Panc1 (cell line): ENCODE measurements around the gene FGD2. TPM values are rescaled to one million over a fixed set of nuclear protein-coding genes. Genes with fewer than 3 reads are reported as not detected.
A peak's percentile ranks its signal among the peaks of the same experiment; 100 is the strongest.

ENCODE experiments used
- ATAC-seq: fragments of 200-7000 bp; cut with Tn5 transposase; 2 replicates; pipeline ENCODE4 v1.9.1; 2020; ENCODE audit warnings: mild to moderate bottlenecking, moderate library complexity
- BruUV-seq: library from RNA; stranded (reverse); fragments of 400-500 nt; replicated peaks from 2 replicates; lab custom pipeline; 2021; lab: Mats Ljungman, UMichigan
- CTCF ChIA-PET: fragments of 300-600 bp; sonication (Branson Sonifier 250); formaldehyde crosslinking; loops from one replicate; lab custom pipeline; 2022; ENCODE audit warnings: antibody characterized with exemption; lab: Charles Lee
- POLR2A ChIA-PET: fragments of 300-600 bp; sonication (Branson Sonifier 250); formaldehyde crosslinking; loops from one replicate; lab custom pipeline; 2022; ENCODE audit warnings: antibody characterized with exemption; lab: Charles Lee
- DNase-seq: peaks from one replicate; pipeline ENCODE4 v3.0.0-alpha.2; 2010; ENCODE audit warnings: low read depth, low spot score
- H3K27ac ChIP-seq: 2 replicates; pipeline ENCODE4 v1.5.1; 2011; ENCODE audit warnings: mild to moderate bottlenecking, low read length, inconsistent platforms
- H3K27me3 ChIP-seq: fragments of 200-500 bp; sonication (Bioruptor generic); 2 replicates; pipeline ENCODE4 v1.6.0; 2014; ENCODE audit warnings: low read length, inconsistent platforms; ENCODE audit not compliant: control insufficient read depth, insufficient read depth
- H3K36me3 ChIP-seq: fragments of 200-500 bp; sonication (Bioruptor generic); 2 replicates; pipeline ENCODE4 v1.5.1; 2014; ENCODE audit warnings: inconsistent platforms, mild to moderate bottlenecking, low read length, moderate library complexity; ENCODE audit not compliant: control insufficient read depth, insufficient read depth
- H3K4me1 ChIP-seq: 2 replicates; pipeline ENCODE4 v1.5.1; 2011; ENCODE audit warnings: inconsistent platforms, mild to moderate bottlenecking, low read length, moderate library complexity; ENCODE audit not compliant: control insufficient read depth, insufficient read depth
- H3K4me3 ChIP-seq, 2 experiments: 2 replicates each; pipeline ENCODE4 v1.5.1; 2011 to 2012; ENCODE audit warnings: low read depth in 2 of 2, low read length in 2 of 2, mild to moderate bottlenecking in 2 of 2, inconsistent platforms in 1 of 2, moderate library complexity in 1 of 2
- H3K9me3 ChIP-seq: fragments of 200-500 bp; sonication (Bioruptor generic); 2 replicates; pipeline ENCODE4 v1.5.1; 2014; ENCODE audit warnings: low read depth, mild to moderate bottlenecking, inconsistent platforms, low read length, moderate library complexity; ENCODE audit not compliant: control insufficient read depth, insufficient read depth
- CTCF ChIP-seq: fragments of 450-650 bp; IDR thresholded peaks from 2 replicates; pipeline ENCODE4 v1.5.1; 2017; ENCODE audit warnings: mild to moderate bottlenecking
- POLR2AphosphoS5 ChIP-seq: IDR thresholded peaks from 2 replicates; pipeline ENCODE4 v1.6.1; 2012; ENCODE audit warnings: mild to moderate bottlenecking, low read depth, low read length, moderate library complexity
- SIN3A ChIP-seq: IDR thresholded peaks from 2 replicates; pipeline ENCODE4 v1.6.1; 2012; ENCODE audit warnings: low read depth, mild to moderate bottlenecking, low read length, moderate library complexity, borderline replicate concordance; ENCODE audit not compliant: insufficient read depth
- TCF7L2 ChIP-seq: IDR thresholded peaks from 2 replicates; pipeline ENCODE4 v1.6.1; 2011; ENCODE audit warnings: mild to moderate bottlenecking, low read depth, low read length, inconsistent platforms
- in situ Hi-C: cut with HindIII; loops from 2 replicates; pipeline ENCODE4 v1.10.0; 2016; ENCODE audit warnings: low sequenced_read_pairs, low pct_unique_long_range_greater_than_20kb
- intact Hi-C: fragments of 100-400 bp; cut with micrococcal nuclease; formaldehyde crosslinking; loops from one replicate; pipeline ENCODE4 v1.10.0; 2022; ENCODE audit not compliant: unreplicated experiment
- total RNA-seq: library from RNA; stranded (reverse); gene quantifications from one replicate; pipeline ENCODE4 v1.2.1, GENCODE V29; 2021; ENCODE audit not compliant: unreplicated experiment
- TF ChIP-seq, protein P1 (sequence below), 2 experiments: IDR thresholded peaks; 2 replicates each; pipeline ENCODE4 v1.6.1; 2011 to 2012; ENCODE audit warnings: low read depth in 2 of 2, control low read depth in 1 of 2, low read length in 1 of 2, mild to moderate bottlenecking in 1 of 2, moderate library complexity in 1 of 2; ENCODE audit not compliant: insufficient read depth in 1 of 2

FGD2 gene
- total RNA-seq, 1 experiment from 2014 or later, result 0.10 TPM

- no TSS peak for BruUV-seq
- in situ Hi-C loops, result no loop called here
- ChIA-PET POLR2A (no interaction called here), CTCF (interaction anchor here (1.6 to 3.8 kb wide), 4 partner anchors 10 to 196 kb away, joined by 3 to 72 read pairs (median 8); no protein-coding TSS in a partner anchor)
- DNase-seq, result no peak
- Histone ChIP-seq H3K27ac (no peak overlapping the region), H3K4me1 (peaks cover 15% of the 10 kb centered on the region), H3K27me3 (no peaks in the 10 kb centered on the region), H3K9me3 (no peaks in the 10 kb centered on the region), H3K4me3 (no peak overlapping the region), H3K36me3 (no peaks in the 10 kb centered on the region)
- no peak for ATAC-seq
- intact Hi-C loops, result no loop called here
- TF ChIP-seq SIN3A (no peak), POLR2AphosphoS5 (no peak), CTCF (no peak), TCF7L2 (no peak)
- TF ChIP-seq, protein P1, sequence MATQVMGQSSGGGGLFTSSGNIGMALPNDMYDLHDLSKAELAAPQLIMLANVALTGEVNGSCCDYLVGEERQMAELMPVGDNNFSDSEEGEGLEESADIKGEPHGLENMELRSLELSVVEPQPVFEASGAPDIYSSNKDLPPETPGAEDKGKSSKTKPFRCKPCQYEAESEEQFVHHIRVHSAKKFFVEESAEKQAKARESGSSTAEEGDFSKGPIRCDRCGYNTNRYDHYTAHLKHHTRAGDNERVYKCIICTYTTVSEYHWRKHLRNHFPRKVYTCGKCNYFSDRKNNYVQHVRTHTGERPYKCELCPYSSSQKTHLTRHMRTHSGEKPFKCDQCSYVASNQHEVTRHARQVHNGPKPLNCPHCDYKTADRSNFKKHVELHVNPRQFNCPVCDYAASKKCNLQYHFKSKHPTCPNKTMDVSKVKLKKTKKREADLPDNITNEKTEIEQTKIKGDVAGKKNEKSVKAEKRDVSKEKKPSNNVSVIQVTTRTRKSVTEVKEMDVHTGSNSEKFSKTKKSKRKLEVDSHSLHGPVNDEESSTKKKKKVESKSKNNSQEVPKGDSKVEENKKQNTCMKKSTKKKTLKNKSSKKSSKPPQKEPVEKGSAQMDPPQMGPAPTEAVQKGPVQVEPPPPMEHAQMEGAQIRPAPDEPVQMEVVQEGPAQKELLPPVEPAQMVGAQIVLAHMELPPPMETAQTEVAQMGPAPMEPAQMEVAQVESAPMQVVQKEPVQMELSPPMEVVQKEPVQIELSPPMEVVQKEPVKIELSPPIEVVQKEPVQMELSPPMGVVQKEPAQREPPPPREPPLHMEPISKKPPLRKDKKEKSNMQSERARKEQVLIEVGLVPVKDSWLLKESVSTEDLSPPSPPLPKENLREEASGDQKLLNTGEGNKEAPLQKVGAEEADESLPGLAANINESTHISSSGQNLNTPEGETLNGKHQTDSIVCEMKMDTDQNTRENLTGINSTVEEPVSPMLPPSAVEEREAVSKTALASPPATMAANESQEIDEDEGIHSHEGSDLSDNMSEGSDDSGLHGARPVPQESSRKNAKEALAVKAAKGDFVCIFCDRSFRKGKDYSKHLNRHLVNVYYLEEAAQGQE (IDR thresholded peaks at IDR 0.05; ENCODE audit: insufficient read depth in 1 of 2, low read depth in 2 of 2, low read length in 1 of 2), result no peak
Measured at GRCh38 chr6:37016995-37017394, 11.5 kb downstream of the FGD2 start.

DNA sequence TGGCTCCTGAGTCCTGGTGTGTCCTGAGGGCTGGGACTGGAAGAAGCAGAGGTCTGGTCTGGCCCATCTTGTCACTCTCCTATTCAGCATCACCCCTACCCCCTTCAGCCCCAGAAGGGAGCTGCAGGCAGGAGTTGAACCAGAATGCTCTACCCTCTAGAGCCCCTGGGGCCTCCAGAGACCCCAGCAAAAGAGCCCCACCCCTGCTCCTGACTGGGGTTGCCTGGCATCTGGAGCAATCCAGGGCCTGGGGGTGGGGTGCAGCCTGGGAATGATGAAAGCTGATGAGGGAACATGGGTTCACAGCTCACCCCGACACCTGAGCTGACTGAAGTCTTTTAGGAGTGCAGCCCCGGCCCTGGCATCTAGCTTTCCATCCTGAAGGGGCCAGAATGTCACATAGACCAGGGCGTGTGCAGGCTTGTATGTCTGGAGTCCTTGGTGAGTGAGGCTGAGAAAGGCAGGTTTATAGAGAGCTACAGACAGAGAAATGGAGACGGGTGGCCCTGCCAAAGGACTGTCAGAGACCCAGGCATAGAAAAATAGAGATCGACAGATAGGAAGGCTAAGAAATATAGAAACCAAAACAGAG is 12.2 kb downstream of the FGD2 start:
- peak; percentile 31 for ATAC-seq
- intact Hi-C loops, result loop anchor here (1.0 to 2.0 kb wide), 3 partner anchors 133 to 251 kb away; partner anchors contain the start of gene C6orf89
- no peaks in the 10 kb centered on the region for H3K27me3 ChIP-seq
- H3K4me1 ChIP-seq, result peaks cover 15% of the 10 kb centered on the region
- no peak for DNase-seq
- TF ChIP-seq SIN3A, result no peak
- TF ChIP-seq, protein P1 (IDR thresholded peaks at IDR 0.05; ENCODE audit: insufficient read depth in 1 of 2, low read depth in 2 of 2, low read length in 1 of 2), result no peak
- TF ChIP-seq TCF7L2, result no peak
- TF ChIP-seq POLR2AphosphoS5, result no peak
- no peak for TF ChIP-seq CTCF
- H3K4me3 ChIP-seq, result no peak overlapping the region
- in situ Hi-C loops, result no loop called here
- no peaks in the 10 kb centered on the region for H3K9me3 ChIP-seq
- H3K27ac ChIP-seq, result no peak overlapping the region
- ChIA-PET POLR2A (interaction anchor here (0.6 to 1.0 kb wide), 2 partner anchors 32 to 190 kb away, joined by 4 to 7 read pairs; partner anchors contain the start of gene MTCH1), CTCF (interaction anchor here (0.6 to 3.8 kb wide), 29 partner anchors 11 to 332 kb away, joined by 3 to 72 read pairs (median 4); partner anchors contain the start of gene C6orf89)
- no TSS peak for BruUV-seq
- H3K36me3 ChIP-seq, result no peaks in the 10 kb centered on the region
